Measurements from ENCODE around the gene UVRAG.
"Not testable (repeated sequence)": the region's sequence is repeated elsewhere in the genome, so short reads cannot be mapped to it uniquely, and the experiment has no call there.

- TF ChIP-seq CTCF (IDR thresholded peaks at IDR 0.05); POLR2AphosphoS5 (IDR thresholded peaks at IDR 0.05; ENCODE audit: insufficient read depth in 1 of 2, low read depth in 1 of 2); POLR2A (IDR thresholded peaks at IDR 0.05): not testable (repeated sequence)
These were observed 164.1 kb downstream of the UVRAG start for GRCh38 chr11:75979075-75979474.
